Heart left ventricle (tissue), 16 donors: Measurements from ENCODE around the gene TUBA4A. TPM values are rescaled to one million over a fixed set of nuclear protein-coding genes. Genes with fewer than 3 reads are reported as not detected.

ENCODE experiments used
- ATAC-seq, 4 donors: fragments of 200-7000 bp; cut with Tn5 transposase; one replicate each; pipeline ENCODE4 v1.9.1; 2020 to 2022; ENCODE audit warnings: moderate library complexity in 4 of 4, mild to moderate bottlenecking in 3 of 4, moderate number of reproducible peaks in 1 of 4
- DNase-seq, 5 donors: peaks; one replicate each; pipeline ENCODE4 v3.0.0-alpha.2; 2020
- H3K27ac ChIP-seq, 12 donors: fragments of 200-600 bp; sonication (generic) in 4 of 12; one replicate each; pipeline versions ENCODE4 v1.5.0 to v1.8.0; 2016 to 2022; ENCODE audit warnings: mild to moderate bottlenecking in 2 of 12
- H3K27me3 ChIP-seq, 9 donors: fragments of 200-600 bp; sonication (generic) in 2 of 9; one replicate each; pipeline versions ENCODE4 v1.5.1 to v1.8.0; 2016 to 2022; ENCODE audit warnings: mild to moderate bottlenecking in 3 of 9
- H3K36me3 ChIP-seq, 9 donors: fragments of 200-600 bp; sonication (generic) in 2 of 9; one replicate each; pipeline versions ENCODE4 v1.5.0 to v1.8.0; 2018 to 2022; ENCODE audit warnings: mild to moderate bottlenecking in 2 of 9
- H3K4me1 ChIP-seq, 12 donors: fragments of 200-600 bp; sonication (generic) in 4 of 12; one replicate each; pipeline versions ENCODE4 v1.5.0 to v1.8.0; 2016 to 2022; ENCODE audit warnings: mild to moderate bottlenecking in 3 of 12
- H3K4me3 ChIP-seq, 12 donors: fragments of 200-600 bp; sonication (generic) in 4 of 12; one replicate each; pipeline versions ENCODE4 v1.5.0 to v1.8.0; 2017 to 2022; ENCODE audit warnings: mild to moderate bottlenecking in 9 of 12, moderate library complexity in 4 of 12
- H3K9me3 ChIP-seq, 12 donors: fragments of 200-600 bp; sonication (generic) in 4 of 12; one replicate each; pipeline versions ENCODE4 v1.5.0 to v1.8.0; 2016 to 2022; ENCODE audit warnings: mild to moderate bottlenecking in 1 of 12
- POLR2A ChIP-seq, 2 donors: fragments of 450-650 bp; IDR thresholded peaks; one replicate each; pipeline ENCODE4 v1.6.1; 2017; ENCODE audit warnings: antibody characterized with exemption in 2 of 2, mild to moderate bottlenecking in 2 of 2, moderate library complexity in 2 of 2
- WGBS, 4 donors: extraction: QIAGEN DNeasy Blood & Tissue Kit in 2 of 4; methylation state at CpG; one replicate each; pipeline versions ENCODE4 v1.1.5 to v1.1.7; 2013 to 2018; 5-methylcytosine and 5-hydroxymethylcytosine counted together
- intact Hi-C, 10 donors: fragments of 100-400 bp; cut with DNase I; formaldehyde crosslinking; loops; one replicate each; pipeline versions ENCODE4 v1.11.1 to v1.14.2; 2022
- polyA plus RNA-seq, 2 donors: library from polyadenylated mRNA; stranded (reverse); fragments of 200-250 nt; gene quantifications; one replicate each; pipeline ENCODE4 v1.2.3, GENCODE V29; 2013
- total RNA-seq, 9 donors: library from RNA; depleted of rRNA in 2 of 9; stranded (reverse); fragments of >200 nt in 2 of 9; fragmentation: NEBNext Ultra II Directional in 3 of 9; extraction: Animal tissue kit (Norgen Biotek cat#: 25700) in 3 of 9; gene quantifications; one replicate each; pipeline versions ENCODE4 v1.1.0 to v1.2.4, GENCODE V29; 2016 to 2023
- TF ChIP-seq, protein P1 (sequence below), 12 donors: fragments of 200-600 bp; sonication (generic) in 4 of 12; IDR thresholded peaks; one replicate each; pipeline versions ENCODE4 v1.5.0 to v1.8.0; 2018 to 2022; ENCODE audit warnings: antibody characterized with exemption in 12 of 12, mild to moderate bottlenecking in 5 of 12
- donor health status: ischemic (EF 13 %, LVEDD 7.1; RV severe dilation, severe dysfunction).
- donor health status: healthy with polysubstance abuse.
- donor health status: DM: no; HTN: yes; CAD: no.
- donor health status: DM: no; HTN: no; CAD: no.
- donor health status: ischemic (EF 25% LVEDD 6.9; RV normal size, moderate dysfunction).
- donor health status: ischemic (EF 25% LVEDD 5.7; RV mildly dilated, moderate dysfunction).
- donor health status: healthy.
- donor health status: DM: yes; HTN: yes; CAD: no.
- donor health status: ischemic (EF 35%, LVEDD 5.7; RV mildly dilated, moderate dysfunction).
- donor health status: nonischemic (EF 11% LVEDD 7.7; RV severe dilation, severe dysfunction).
- donor health status: DM: yes; HTN: yes; CAD: no.
- donor health status: PGD.
- donor health status: ischemic (EF 29% LVEDD 5.4; RV normal size, mild dysfunction).
- donor health status: nonischemic (EF 23%, LVEDD 6.1; RV moderate dilation, normal function).

Gene TUBA4A
- total and polyA plus RNA-seq, 11 donors, result 137 to 381 (median 193) TPM

DNA sequence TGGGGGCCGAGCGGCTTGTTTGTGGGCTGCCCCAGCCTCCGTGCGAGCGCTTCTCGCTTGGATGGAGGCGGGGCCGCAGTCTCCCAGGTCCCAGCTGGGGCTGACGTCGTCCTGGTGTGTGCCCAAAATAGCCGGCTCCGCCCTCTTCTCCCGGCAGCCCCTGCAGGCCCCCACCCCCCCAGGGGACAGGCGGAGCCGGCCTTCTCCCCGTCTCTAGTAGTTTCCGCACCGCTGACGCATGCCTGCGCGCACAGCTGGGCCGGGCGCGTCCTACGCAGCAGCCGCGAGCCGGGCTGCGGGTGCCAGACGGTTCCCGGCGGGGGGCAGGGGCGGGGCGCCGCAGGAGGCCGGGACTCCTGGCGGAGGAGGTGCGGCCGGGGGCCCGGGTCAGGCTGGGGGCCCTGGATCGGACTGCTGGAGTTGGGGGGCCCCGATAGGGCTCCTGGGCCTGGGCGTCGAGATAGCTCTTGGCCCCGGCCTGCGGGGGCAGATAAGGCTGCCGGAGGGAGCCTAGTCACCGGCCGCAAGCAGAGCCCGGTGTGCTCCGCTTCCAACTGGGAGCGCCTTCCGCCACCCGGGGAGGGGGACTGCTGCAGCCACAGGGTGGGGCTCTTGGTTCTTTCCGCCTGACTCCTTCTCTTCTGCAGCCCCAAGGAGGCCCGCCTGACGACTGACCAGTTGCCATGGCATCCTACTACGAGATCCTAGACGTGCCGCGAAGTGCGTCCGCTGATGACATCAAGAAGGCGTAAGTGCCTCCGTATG, 25.6 kb upstream of the TUBA4A start, which contains the start of gene DNAJB2:
Gene DNAJB2 (plus strand): TSS at position 216 of the 765 bp plus-strand sequence. CDS start 468 bp downstream, at position 684.
- Histone ChIP-seq H3K27me3 (no peaks in the 10 kb centered on the region), H3K9me3 (no peaks in the 10 kb centered on the region), H3K4me1 (peaks cover 7 to 43% (median 26%) of the 10 kb centered on the region in 12 donors), H3K27ac (peak within 1 kb of the TSS; percentile 91 to 100 (median 99)), H3K4me3 (peak within 1 kb of the TSS; percentile 60 to 97 (median 82)), H3K36me3 (peaks cover 0 to 42% (median 40%) of the 10 kb centered on the region in 9 donors)
- intact Hi-C loops, result loop anchor here in 6 of 10 donors (1.0 to 5.0 kb wide), 7 partner anchors 15 to 488 kb away; partner anchors contain the start of genes CNPPD1 (in 5 of the 6), RETREG2 (in 3 of the 6), GLB1L (in 1 of the 6) and STK16 (in 1 of the 6)
- WGBS, 4 donors, result 0 to 1% (median 0%) methylated on average over 21 to 65 of the region's 65 CpGs
- TF ChIP-seq POLR2A (IDR thresholded peaks at IDR 0.05), result peak in 1 of 2 donors; percentile 95
- TF ChIP-seq, protein P1, sequence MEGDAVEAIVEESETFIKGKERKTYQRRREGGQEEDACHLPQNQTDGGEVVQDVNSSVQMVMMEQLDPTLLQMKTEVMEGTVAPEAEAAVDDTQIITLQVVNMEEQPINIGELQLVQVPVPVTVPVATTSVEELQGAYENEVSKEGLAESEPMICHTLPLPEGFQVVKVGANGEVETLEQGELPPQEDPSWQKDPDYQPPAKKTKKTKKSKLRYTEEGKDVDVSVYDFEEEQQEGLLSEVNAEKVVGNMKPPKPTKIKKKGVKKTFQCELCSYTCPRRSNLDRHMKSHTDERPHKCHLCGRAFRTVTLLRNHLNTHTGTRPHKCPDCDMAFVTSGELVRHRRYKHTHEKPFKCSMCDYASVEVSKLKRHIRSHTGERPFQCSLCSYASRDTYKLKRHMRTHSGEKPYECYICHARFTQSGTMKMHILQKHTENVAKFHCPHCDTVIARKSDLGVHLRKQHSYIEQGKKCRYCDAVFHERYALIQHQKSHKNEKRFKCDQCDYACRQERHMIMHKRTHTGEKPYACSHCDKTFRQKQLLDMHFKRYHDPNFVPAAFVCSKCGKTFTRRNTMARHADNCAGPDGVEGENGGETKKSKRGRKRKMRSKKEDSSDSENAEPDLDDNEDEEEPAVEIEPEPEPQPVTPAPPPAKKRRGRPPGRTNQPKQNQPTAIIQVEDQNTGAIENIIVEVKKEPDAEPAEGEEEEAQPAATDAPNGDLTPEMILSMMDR (IDR thresholded peaks at IDR 0.05), result peak in 6 of 12 donors; percentile 5 to 37 (median 26)
- ATAC-seq (peak; percentile 95 to 97 (median 97)), DNase-seq (peak; percentile 99 to 100 (median 99))

DNA sequence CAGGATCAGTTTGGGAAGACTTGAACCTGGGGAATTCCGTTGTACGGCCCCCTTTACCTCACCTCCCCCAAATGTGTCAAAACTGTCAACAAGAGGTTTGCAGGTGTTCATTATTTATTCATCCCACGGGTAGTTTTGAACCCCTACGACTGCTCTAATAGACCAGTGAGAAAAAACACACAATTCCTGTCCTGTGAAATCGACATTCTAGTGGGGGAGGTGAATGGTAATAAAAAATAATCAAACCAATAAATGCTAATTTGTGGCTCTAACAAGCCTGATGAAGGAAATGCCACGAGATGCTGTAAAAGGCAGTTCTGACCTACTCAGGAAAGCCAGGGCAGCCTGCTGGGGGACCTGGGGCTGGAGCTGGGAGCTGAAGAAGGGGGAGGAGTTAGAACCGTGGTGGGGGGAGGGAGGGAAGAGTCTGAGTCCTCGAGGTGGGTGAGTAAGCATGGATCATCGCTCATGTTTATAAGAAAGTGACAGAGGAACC, 25.0 kb upstream of the TUBA4A start:
- peak in 1 of 5 donors; percentile 9 for DNase-seq
- peaks cover 7 to 50% (median 30%) of the 10 kb centered on the region in 12 donors for H3K4me1 ChIP-seq
- ATAC-seq, result peak in 1 of 4 donors; percentile 25
- H3K27me3 ChIP-seq, result no peaks in the 10 kb centered on the region
- intact Hi-C loops, result loop anchor here in 6 of 10 donors (1.0 to 5.0 kb wide), 7 partner anchors 16 to 489 kb away; partner anchors contain the start of genes CNPPD1 (in 5 of the 6), RETREG2 (in 3 of the 6), GLB1L (in 1 of the 6) and STK16 (in 1 of the 6)
- 17 to 25% (median 18%) methylated on average over 9 of the region's 9 CpGs for WGBS, 4 donors
- no peak for TF ChIP-seq POLR2A (IDR thresholded peaks at IDR 0.05)
- TF ChIP-seq, protein P1 (IDR thresholded peaks at IDR 0.05), result no peak
- H3K4me3 ChIP-seq, result peak overlapping the region in 10 of 12 donors; percentile 60 to 97 (median 84)
- H3K36me3 ChIP-seq, result peaks cover 0 to 35% (median 34%) of the 10 kb centered on the region in 9 donors
- peak overlapping the region; percentile 72 to 100 (median 99) for H3K27ac ChIP-seq
- H3K9me3 ChIP-seq, result no peaks in the 10 kb centered on the region

DNA sequence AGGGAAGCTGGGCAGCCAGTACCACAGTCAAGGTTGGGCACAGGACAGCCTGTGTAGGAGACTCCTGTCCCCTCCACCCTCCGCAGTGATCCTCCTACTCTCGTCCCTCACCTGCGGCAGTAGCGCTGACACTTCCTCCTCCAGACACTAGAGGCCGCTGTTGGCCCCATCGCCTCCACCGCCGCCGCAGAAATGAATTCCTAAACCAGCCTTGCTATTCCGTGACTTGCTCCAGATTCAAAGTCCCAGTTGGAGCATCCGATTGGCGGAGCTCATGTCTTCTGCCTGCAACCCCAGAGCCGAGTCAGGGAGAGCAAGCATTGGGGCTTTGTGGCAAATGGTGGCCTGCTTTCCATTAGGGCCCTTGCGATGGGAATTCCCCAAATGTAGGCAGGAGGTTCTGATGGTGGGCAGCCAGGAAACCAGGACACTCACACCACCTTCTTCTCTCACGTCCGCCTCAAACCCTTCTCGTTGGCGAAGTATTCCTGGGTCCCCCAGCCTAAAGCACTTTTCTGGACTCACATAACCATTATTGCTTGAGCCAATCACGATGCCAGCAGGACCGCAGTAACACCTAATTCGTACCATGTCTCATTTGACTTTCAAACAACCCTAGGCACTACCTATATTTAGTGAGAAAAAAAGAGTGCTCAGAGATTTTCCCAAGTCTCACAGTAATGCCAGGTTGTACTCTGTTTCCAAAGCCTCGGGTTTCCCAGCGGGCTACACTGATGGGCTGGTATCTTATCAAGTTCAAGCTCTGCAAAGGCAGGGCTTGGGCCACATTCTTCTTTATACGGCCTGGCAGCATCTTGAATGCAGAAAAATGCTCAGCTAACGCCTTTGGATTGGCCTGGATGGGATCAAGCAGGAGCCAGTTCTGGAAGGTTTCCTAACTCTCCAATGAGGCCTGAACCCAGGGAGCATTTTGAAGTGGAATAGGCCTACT, 24.3 kb upstream of the TUBA4A start:
- intact Hi-C loops, result loop anchor here in 8 of 10 donors (1.0 to 5.0 kb wide), 9 partner anchors 16 to 489 kb away; partner anchors contain the start of genes CNPPD1 (in 5 of the 8), RETREG2 (in 3 of the 8), GLB1L (in 1 of the 8) and STK16 (in 1 of the 8)
- WGBS, 4 donors, result 22 to 26% (median 25%) methylated on average over 24 to 25 of the region's 25 CpGs
- peaks cover 7 to 50% (median 31%) of the 10 kb centered on the region in 12 donors for H3K4me1 ChIP-seq

More for the DNA sequence above, 24.3 kb upstream of the TUBA4A start:
- no peak for TF ChIP-seq POLR2A (IDR thresholded peaks at IDR 0.05)
- TF ChIP-seq, protein P1 (IDR thresholded peaks at IDR 0.05), result peak; percentile 97 to 100 (median 98)
- H3K27ac ChIP-seq, result peak overlapping the region; percentile 72 to 100 (median 99)
- peak overlapping the region in 6 of 12 donors; percentile 14 to 89 (median 46) for H3K4me3 ChIP-seq
- peak; percentile 2 to 34 (median 14) for ATAC-seq
- no peaks in the 10 kb centered on the region for H3K9me3 ChIP-seq
- peaks cover 0 to 28% (median 27%) of the 10 kb centered on the region in 9 donors for H3K36me3 ChIP-seq
- no peaks in the 10 kb centered on the region for H3K27me3 ChIP-seq
- peak; percentile 75 to 88 (median 79) for DNase-seq
